GM21423 (cell line): ENCODE data around the gene CCZ1.
"Not testable (repeated sequence)": the region's sequence is repeated elsewhere in the genome, so short reads cannot be mapped to it uniquely, and the experiment has no call there.

Source experiments
- ATAC-seq: cut with Tn5 transposase; IDR thresholded peaks from one replicate; pipeline ENCODE4 v1.9.1; 2021; ENCODE audit warnings: mild to moderate bottlenecking, moderate library complexity; ENCODE audit not compliant: unreplicated experiment

CCZ1 gene

DNA sequence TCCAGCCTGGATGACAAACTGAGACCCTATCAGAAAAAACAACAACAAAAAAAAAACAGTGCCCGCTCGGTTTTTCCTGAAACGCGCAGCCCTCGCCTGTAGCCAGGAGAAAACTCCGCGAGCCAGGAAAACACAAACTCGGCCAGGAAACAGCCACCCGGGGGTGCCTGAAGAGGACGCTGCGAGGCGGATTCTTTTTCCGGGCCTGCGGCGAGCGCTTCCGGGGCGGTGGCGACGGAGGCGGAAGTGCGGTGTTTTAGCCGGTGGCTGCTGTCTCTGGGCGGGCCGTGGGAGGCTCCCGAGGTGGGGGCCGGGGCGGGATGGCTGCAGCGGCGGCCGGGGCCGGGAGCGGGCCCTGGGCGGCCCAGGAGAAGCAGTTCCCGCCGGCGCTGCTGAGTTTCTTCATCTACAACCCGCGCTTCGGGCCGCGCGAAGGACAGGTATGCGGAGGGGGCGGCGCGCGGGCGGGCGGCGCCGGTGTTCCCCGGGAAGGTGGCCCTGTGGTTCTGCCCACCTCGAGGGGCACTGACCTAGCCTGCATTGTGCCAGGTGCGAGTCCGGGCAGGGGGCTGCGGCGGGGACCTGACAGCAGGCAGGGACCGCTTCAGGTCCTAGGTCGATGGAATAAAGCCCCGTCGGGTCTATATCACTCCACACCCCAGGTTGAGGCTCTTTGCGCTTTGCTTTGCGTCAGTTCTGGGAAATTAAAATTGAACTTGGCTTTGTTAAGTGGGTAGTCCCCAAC is at the start of gene CCZ1:
Gene CCZ1 (plus strand): TSS at position 254 of the 745 bp plus-strand sequence. CDS start 67 bp downstream, at position 321.
- ATAC-seq = peak; percentile 93

- ATAC-seq = no peak
These were observed 47.6 kb upstream of the CCZ1 start for GRCh38 chr7:5850944-5851343.

DNA sequence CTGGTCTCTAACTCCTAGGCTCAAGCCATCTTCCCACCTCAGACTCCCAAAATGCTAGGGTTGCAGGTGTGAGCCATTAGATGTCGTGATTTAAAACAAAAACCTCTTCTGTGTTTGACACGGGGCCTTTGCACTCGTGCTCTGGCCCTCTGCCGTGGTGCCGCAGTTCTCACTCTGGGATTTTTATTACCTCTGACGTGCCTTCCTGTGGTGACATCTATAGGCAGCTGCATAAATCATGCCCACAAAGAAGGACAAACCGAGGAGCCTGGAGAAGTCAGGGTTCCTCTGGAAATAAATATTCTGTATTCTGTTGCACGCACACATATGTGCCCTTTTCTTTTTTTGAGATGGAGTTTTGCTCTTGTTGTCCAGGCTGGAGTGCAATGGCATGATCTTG is 43.8 kb upstream of the CCZ1 start:
- no peak for ATAC-seq

DNA sequence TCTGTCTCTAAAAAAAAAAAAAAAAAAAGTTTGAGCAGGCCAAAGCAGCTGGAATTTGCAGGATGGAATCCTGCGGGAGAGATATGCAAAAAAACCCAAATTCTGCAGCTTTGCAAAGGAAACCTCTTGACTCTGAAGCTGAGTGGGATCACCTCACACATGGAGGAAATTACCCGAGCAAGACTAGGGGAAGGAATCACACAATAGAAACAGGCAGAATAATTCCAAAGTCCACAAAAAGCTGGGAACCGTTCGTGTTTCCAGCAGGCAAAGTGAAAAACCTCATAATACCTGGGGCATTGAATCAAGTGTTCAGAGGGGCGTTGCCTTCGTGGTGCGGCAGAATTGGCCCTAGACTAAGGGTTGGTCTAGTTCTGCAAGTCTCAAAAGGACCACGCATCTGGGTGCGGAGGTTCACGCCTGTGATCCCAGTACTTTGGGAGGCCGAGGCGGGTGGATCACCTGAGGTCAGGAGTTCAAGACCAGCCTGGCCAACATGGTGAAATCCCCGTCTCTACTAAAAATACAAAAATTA is 41.4 kb upstream of the CCZ1 start:
- ATAC-seq = not testable (repeated sequence)

DNA sequence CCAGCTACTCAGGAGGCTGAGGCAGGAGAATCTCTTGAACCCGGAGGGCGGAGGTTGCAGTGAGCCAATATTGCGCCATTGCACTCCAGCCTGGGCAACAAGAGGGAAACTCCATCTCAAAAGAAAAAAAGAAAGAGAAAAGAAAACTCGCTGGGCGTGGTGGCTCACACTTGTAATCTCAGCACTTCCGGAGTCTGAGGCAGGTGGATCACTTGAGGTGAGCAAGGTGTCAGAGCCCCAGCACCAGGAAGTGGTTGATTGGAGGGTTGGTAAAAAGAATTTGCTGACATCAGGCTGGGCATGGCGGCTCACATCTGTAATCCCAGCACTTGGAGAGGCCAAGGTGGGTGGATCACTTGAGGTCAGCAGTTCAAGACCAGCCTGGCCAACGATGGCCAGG is 40.0 kb upstream of the CCZ1 start:
- not testable (repeated sequence) for ATAC-seq

DNA sequence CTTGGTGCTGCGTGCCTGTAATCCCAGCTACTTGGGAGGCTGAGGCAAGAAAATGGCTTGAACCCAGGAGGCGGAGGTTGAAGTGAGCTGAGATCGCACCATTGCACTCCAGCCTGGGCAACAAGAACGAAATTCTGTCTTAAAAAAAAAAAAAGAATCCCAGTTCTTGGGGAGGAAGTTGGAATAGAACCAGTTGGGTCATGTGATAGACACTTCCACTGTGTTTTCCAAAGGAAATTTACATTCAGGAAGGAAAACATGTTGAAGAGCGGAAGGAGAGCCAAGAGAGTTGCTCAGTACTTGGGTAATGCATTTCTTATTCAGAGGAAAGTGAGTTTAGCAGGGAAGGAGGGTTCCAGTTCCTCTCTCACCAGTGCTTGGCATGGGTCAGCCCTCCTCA is 37.3 kb upstream of the CCZ1 start:
- ATAC-seq = not testable (repeated sequence)

- not testable (repeated sequence) for ATAC-seq
These were observed 35.7 kb upstream of the CCZ1 start for GRCh38 chr7:5862753-5863366.

DNA sequence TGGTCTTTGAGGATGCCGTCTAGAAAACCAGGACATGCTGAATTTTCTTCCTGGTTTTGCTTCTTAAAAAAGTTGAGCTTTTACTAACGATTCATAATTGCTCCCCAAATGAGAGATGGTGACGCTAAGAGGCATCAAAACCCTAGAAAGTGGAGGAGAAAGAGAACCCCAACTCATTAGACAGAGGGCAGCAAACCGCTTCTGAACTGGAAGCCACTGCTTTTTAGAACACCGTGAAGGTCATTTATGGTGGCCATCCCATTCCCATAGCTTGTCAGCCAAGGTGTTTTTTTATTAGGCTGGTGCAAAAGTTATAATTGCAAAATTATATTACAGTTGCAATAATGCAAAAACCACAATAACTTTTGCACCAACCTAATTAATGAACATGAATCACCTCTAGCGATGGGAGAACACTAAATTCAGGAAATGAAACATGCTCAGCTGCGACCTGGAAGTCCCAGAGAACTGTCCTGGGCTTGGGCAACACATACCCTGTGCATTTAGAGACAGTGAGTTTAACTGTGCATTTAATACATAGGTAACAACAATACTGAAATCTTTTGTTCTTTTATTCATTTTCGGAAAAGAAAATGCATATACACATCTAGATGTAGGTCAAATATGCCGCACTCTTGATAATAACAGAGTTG is 33.1 kb upstream of the CCZ1 start:
- ATAC-seq = not testable (repeated sequence)

DNA sequence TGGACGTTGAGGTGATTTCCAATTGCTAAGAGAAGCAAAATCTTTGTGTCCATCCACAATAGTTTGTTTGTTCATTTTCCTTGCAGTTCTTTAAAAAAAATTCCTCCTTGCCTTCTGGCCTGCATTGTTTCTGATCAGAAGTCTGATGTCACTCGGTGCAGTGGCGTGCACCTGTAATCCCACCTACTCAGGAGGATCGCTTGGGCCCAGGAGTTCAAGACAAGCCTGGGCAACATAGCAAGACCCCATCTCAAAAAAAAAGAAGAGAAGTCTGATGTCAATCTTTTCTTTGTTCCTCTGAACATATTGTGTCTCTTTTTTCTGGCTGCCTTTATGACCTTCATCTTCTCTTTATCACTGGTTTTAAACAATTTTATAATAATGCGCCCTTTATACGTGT is 31.5 kb upstream of the CCZ1 start:
- ATAC-seq = no peak

- not testable (repeated sequence) for ATAC-seq
These were observed 29.6 kb upstream of the CCZ1 start for GRCh38 chr7:5868928-5869341.

GRCh38 chr7:5869691-5870090 is 28.8 kb upstream of the CCZ1 start:
- ATAC-seq = no peak

DNA sequence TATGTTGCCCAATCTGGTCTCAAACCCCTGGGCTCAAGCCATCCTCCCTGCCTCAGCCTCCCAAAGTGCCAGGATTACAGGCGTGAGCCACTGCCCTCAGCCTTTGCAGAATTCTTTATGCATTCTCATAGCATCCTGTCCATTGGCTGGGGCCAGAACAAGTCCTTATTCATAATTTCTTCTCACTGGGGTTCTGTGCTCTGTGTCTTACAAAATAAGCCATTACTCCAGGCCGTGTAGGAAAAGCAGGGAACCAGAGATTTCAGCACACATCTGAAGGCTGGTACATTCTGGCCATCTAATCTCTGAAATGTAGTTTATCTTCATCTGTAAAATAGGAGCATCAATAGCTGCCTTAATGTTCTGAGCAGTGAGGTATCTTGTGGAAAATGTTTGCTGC is 28.2 kb upstream of the CCZ1 start:
- no peak for ATAC-seq

- ATAC-seq = no peak
These were observed 26.2 kb upstream of the CCZ1 start for GRCh38 chr7:5872326-5872725.

GRCh38 chr7:5879591-5879990 is 18.9 kb upstream of the CCZ1 start:
- not testable (repeated sequence) for ATAC-seq

GRCh38 chr7:5880106-5880505 is 18.4 kb upstream of the CCZ1 start:
- ATAC-seq = not testable (repeated sequence)

GRCh38 chr7:5884431-5884830 is 14.1 kb upstream of the CCZ1 start:
- not testable (repeated sequence) for ATAC-seq

DNA sequence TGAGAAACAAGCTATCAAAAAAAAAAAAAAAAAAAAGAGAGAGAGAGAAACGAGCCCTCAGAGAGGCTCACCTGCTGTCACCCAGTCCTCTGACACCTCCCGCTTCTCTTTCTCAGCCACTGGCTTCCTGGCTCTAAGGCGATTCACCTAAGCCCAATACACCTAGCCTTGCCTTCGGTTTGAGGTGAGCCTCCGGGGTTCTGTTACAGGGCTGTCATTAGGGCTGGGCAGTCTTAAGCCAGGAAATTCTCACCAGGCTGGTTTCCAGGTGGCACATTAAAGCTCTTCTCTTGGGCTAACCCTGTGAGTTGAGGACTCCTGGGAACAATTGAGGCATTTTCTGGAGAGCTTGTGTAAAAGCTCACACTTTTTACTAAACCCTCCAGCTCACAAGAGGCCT is 10.5 kb upstream of the CCZ1 start:
- ATAC-seq = not testable (repeated sequence)

DNA sequence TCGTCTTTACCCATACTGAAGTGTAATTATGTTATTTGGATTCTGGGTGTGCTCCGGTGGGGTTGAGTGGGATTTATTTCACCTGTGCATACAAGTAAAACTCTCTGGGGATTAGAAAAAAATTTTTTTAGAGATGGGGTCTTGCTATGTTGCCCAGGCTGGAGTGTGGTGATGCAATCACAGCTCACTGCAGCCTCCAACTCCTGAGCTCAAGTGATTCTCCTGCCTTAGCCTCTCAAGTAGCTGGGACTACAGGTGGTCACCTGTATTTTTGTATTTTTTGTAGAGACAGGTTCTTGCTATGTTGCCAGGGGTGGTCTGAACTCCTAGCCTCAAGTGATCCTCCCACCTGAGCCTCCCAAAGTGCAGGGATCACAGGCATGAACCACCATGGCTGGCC is 8.3 kb upstream of the CCZ1 start:
- ATAC-seq = not testable (repeated sequence)

GRCh38 chr7:5892498-5892897 is 6.0 kb upstream of the CCZ1 start:
- ATAC-seq = no peak

DNA sequence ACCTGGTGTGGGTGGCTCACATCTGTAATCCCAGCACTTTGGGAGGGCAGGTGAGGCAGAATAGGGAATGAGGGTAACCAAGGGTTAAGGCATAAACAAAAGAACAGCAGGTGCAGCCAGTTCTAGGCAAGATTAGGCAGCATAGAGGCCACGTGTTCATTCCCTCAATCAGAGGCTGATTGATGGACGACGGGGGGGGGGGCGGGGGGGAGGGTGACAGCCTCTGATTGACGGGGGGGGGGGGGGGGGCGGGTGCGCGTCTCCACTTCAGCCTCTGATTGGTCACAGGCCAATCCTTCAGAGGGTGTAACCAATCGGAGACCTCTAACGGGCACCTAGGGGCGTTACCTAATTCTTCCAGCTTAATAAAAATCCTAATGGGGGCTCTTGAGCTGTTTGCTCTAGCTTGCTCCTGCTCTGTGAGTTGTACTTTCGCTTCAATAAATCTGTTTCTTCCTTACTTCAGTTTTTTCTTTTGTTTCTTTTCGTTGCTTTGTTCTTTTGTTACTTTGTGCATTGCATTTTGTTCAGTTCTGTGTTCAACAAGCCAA is 1.1 kb upstream of the CCZ1 start:
- ATAC-seq = not testable (repeated sequence)

GRCh38 chr7:5903002-5903401 is 4.5 kb downstream of the CCZ1 start:
- ATAC-seq = not testable (repeated sequence)
